GM19193 (cell line): Measurements from ENCODE around the gene NEU1.

ENCODE experiments used
- POLR2A ChIP-seq: IDR thresholded peaks from 4 replicates; pipeline ENCODE4 v1.6.1; 2011; ENCODE audit not compliant: insufficient read depth, insufficient read length; ENCODE audit errors: extremely low read depth

The NEU1 gene

DNA sequence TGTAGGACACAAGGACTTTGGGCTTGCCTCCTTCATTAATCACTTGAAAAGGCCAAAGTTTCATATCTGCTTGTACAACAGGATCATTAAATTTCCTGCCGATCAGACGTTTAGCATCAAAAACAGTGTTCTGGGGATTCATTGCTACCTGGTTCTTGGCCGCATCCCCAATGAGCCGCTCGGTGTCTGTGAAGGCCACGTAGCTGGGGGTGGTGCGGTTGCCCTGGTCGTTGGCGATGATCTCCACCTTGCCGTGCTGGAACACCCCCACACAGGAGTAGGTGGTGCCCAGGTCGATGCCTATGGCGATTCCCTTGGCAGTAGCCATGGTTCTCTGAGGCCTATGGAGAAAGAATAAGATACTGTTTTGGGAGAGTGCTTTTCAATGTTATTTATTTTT is 51.0 kb downstream of the NEU1 start:
- no peak for TF ChIP-seq POLR2A
